Measurements from ENCODE around the gene HRH4.

GRCh38 chr18:24460388-24460787, at the start of gene HRH4:
- TF ChIP-seq POLR2A (IDR thresholded peaks at IDR 0.05; ENCODE audit: low read depth, low read length) (no peak), POLR2AphosphoS5 (IDR thresholded peaks at IDR 0.05; ENCODE audit: low read depth, low read length) (no peak), TAF1 (IDR thresholded peaks at IDR 0.05; ENCODE audit: low read depth, low read length) (no peak)
